ENCODE data around the gene SEMA5A. TPM values are rescaled to one million over a fixed set of nuclear protein-coding genes. Genes with fewer than 3 reads are reported as not detected.

SEMA5A gene
- polyA plus RNA-seq, 3 donors: not detected

GRCh38 chr5:9512457-9512856 is 33.4 kb downstream of the SEMA5A start:
- Mint-ChIP-seq H3K36me3 (no peaks in the 10 kb centered on the region), H3K27ac (no peak overlapping the region), H3K4me3 (no peak overlapping the region), H3K4me1 (no peaks in the 10 kb centered on the region), H3K27me3 (ENCODE audit: low read depth in 3 of 3) (peaks cover 0 to 3% (median 2%) of the 10 kb centered on the region in 3 donors), H3K9me3 (peaks cover 0 to 8% (median 3%) of the 10 kb centered on the region in 7 donors)
- no peak for TF ChIP-seq CTCF (IDR thresholded peaks at IDR 0.05)
- H3K4me1 ChIP-seq (ENCODE audit: control insufficient read depth in 1 of 2, insufficient read depth in 2 of 2, low read length in 2 of 2): no peaks in the 10 kb centered on the region
- no peak overlapping the region for H3K4me2 ChIP-seq (replicated peaks; ENCODE audit: extremely low read depth, low read length, poor library complexity, severe bottlenecking)
- no peaks in the 10 kb centered on the region for H4K20me1 ChIP-seq (ENCODE audit: insufficient read depth, low read length)
- H3K9ac ChIP-seq (ENCODE audit: insufficient read depth, low read length, poor library complexity, severe bottlenecking): no peak overlapping the region
- no peaks in the 10 kb centered on the region for H3K27me3 ChIP-seq (ENCODE audit: control insufficient read depth in 2 of 2, insufficient read depth in 2 of 2, low read length in 2 of 2)
- no peak for DNase-seq
- H3K4me3 ChIP-seq (replicated peaks in 1 of 3; ENCODE audit: low read depth in 2 of 3, low read length in 3 of 3): no peak overlapping the region
- H2AFZ ChIP-seq (ENCODE audit: insufficient read depth, low read depth, low read length, poor library complexity, severe bottlenecking): no peak overlapping the region
- no peaks in the 10 kb centered on the region for H3K36me3 ChIP-seq (replicated peaks in 1 of 2; ENCODE audit: control insufficient read depth in 1 of 2, insufficient read depth in 2 of 2, low read length in 2 of 2)
- H3K9me3 ChIP-seq (replicated peaks in 1 of 2; ENCODE audit: control insufficient read depth in 1 of 2, insufficient read depth in 1 of 2, low read length in 2 of 2): no peaks in the 10 kb centered on the region
- intact Hi-C loops (cut with micrococcal nuclease): no loop called here
- no peak overlapping the region for H3K27ac ChIP-seq (ENCODE audit: low read depth in 1 of 2, low read length in 2 of 2)
- H3K79me2 ChIP-seq (ENCODE audit: insufficient read depth, low read length): no peaks in the 10 kb centered on the region
- WGBS (ENCODE audit: insufficient coverage): 93% methylated on average over 2 of the region's 4 CpGs

GRCh38 chr5:9507974-9508373 is 37.9 kb downstream of the SEMA5A start:
- 90% methylated on average over 2 of the region's 6 CpGs for WGBS (ENCODE audit: insufficient coverage)
- DNase-seq: no peak
- peaks cover 0 to 3% (median 2%) of the 10 kb centered on the region in 3 donors for H3K27me3 Mint-ChIP-seq (ENCODE audit: low read depth in 3 of 3)
- Histone ChIP-seq H2AFZ (ENCODE audit: insufficient read depth, low read depth, low read length, poor library complexity, severe bottlenecking) (no peak overlapping the region), H3K4me1 (ENCODE audit: control insufficient read depth in 1 of 2, insufficient read depth in 2 of 2, low read length in 2 of 2) (no peaks in the 10 kb centered on the region), H3K79me2 (ENCODE audit: insufficient read depth, low read length) (no peaks in the 10 kb centered on the region), H3K27me3 (ENCODE audit: control insufficient read depth in 2 of 2, insufficient read depth in 2 of 2, low read length in 2 of 2) (no peaks in the 10 kb centered on the region), H3K4me3 (replicated peaks in 1 of 3; ENCODE audit: low read depth in 2 of 3, low read length in 3 of 3) (no peak overlapping the region), H3K9ac (ENCODE audit: insufficient read depth, low read length, poor library complexity, severe bottlenecking) (no peak overlapping the region), H3K36me3 (replicated peaks in 1 of 2; ENCODE audit: control insufficient read depth in 1 of 2, insufficient read depth in 2 of 2, low read length in 2 of 2) (no peaks in the 10 kb centered on the region), H4K20me1 (ENCODE audit: insufficient read depth, low read length) (no peaks in the 10 kb centered on the region), H3K9me3 (replicated peaks in 1 of 2; ENCODE audit: control insufficient read depth in 1 of 2, insufficient read depth in 1 of 2, low read length in 2 of 2) (no peaks in the 10 kb centered on the region), H3K27ac (ENCODE audit: low read depth in 1 of 2, low read length in 2 of 2) (no peak overlapping the region), H3K4me2 (replicated peaks; ENCODE audit: extremely low read depth, low read length, poor library complexity, severe bottlenecking) (no peak overlapping the region)
- peaks cover 0 to 8% (median 3%) of the 10 kb centered on the region in 7 donors for H3K9me3 Mint-ChIP-seq
- no peaks in the 10 kb centered on the region for H3K4me1 Mint-ChIP-seq
- H3K4me3 Mint-ChIP-seq: no peak overlapping the region
- no peaks in the 10 kb centered on the region for H3K36me3 Mint-ChIP-seq
- peak overlapping the region in 1 of 7 donors; percentile 40 for H3K27ac Mint-ChIP-seq
- TF ChIP-seq CTCF (IDR thresholded peaks at IDR 0.05): no peak
- intact Hi-C loops (cut with micrococcal nuclease): no loop called here
